ENCODE measurements around the gene STAT3. TPM values are rescaled to one million over a fixed set of nuclear protein-coding genes. Genes with fewer than 3 reads are reported as not detected.

STAT3 gene
- total and polyA plus RNA-seq, 2 of the 13 experiments (the other 11 are each of a cell fraction or from before 2014, with no cell fraction given) = 61.8 to 62.4 TPM

DNA sequence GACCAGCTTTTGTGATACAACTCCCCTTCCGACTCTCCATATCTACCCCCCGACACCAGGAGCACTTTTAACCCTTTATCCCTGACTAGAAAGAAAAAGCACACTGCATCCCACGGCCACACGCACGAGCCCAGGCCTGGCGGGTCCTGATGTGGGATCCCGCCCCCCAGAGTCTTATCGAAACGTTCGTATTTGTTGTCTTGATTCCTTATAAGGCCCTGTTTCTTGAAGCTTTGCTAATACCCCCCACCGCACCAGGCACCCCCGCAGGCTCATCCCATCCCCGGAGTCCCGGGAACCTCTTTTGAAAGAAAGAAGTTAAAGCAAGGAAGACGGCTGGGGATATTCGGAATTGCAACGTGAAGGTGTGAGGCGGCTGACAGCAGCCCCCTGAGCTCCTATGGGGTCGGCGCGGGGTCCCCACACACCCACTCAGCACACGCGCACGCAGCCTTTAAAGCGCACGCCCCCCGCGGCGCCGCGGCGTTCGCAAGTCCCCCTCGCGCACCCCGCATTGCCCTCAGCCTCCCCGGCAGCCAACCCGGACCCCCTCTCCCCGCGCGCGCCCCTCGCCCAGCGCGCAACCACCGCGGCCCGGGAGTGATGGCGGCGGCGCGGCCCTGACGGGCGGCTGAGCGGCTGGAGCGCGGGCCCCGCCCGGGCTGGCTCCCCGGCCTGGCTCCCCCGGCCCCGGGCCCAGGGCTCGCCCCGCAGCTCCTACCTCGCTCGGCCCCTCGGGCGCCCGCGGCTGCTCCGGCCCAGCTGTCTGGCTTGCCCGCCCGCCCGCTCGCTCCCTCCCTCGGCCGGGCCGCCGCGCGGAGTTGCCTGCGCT is 112.5 kb downstream of the STAT3 start (continued):
- TF ChIP-seq PRDM4 (CRISPR knock-in tag; IDR thresholded peaks at IDR 0.05; ENCODE audit: borderline replicate concordance) (0 out of 2 replicates have a peak, but pooled peaks have one; percentile 25), SMARCC2 (IDR thresholded peaks at IDR 0.05) (no peak), ZNF703 (CRISPR knock-in tag; IDR thresholded peaks at IDR 0.05; ENCODE audit: borderline replicate concordance) (0 out of 2 replicates have a peak, but pooled peaks have one; percentile 46), ZNF160 (CRISPR knock-in tag; IDR thresholded peaks at IDR 0.05) (no peak), TGIF2 (CRISPR knock-in tag; IDR thresholded peaks at IDR 0.05) (peak; percentile 10; the same call in 1 of the 2 replicates), E2F5 (CRISPR knock-in tag; conservative IDR thresholded peaks at IDR 0.05) (no peak), JDP2 (CRISPR knock-in tag; IDR thresholded peaks at IDR 0.05; ENCODE audit: borderline replicate concordance) (no peak), PLSCR1 (CRISPR knock-in tag; IDR thresholded peaks at IDR 0.05; ENCODE audit: borderline replicate concordance) (no peak), RORA (CRISPR knock-in tag; IDR thresholded peaks at IDR 0.05) (no peak), ZFP41 (CRISPR knock-in tag; IDR thresholded peaks at IDR 0.05; ENCODE audit: borderline replicate concordance) (no peak), SNAI1 (CRISPR knock-in tag; IDR thresholded peaks at IDR 0.05; ENCODE audit: borderline replicate concordance) (peak; percentile 17; the same call in 1 of the 2 replicates), KLF15 (CRISPR knock-in tag; IDR thresholded peaks at IDR 0.05; ENCODE audit: borderline replicate concordance) (no peak), ZNF343 (CRISPR knock-in tag; IDR thresholded peaks at IDR 0.05) (no peak), ATF1 (CRISPR knock-in tag; IDR thresholded peaks at IDR 0.05) (no peak), MTF1 (CRISPR knock-in tag; IDR thresholded peaks at IDR 0.05) (no peak), ZNF224 (CRISPR knock-in tag; IDR thresholded peaks at IDR 0.05) (no peak)
- TF ChIP-seq, protein P1, sequence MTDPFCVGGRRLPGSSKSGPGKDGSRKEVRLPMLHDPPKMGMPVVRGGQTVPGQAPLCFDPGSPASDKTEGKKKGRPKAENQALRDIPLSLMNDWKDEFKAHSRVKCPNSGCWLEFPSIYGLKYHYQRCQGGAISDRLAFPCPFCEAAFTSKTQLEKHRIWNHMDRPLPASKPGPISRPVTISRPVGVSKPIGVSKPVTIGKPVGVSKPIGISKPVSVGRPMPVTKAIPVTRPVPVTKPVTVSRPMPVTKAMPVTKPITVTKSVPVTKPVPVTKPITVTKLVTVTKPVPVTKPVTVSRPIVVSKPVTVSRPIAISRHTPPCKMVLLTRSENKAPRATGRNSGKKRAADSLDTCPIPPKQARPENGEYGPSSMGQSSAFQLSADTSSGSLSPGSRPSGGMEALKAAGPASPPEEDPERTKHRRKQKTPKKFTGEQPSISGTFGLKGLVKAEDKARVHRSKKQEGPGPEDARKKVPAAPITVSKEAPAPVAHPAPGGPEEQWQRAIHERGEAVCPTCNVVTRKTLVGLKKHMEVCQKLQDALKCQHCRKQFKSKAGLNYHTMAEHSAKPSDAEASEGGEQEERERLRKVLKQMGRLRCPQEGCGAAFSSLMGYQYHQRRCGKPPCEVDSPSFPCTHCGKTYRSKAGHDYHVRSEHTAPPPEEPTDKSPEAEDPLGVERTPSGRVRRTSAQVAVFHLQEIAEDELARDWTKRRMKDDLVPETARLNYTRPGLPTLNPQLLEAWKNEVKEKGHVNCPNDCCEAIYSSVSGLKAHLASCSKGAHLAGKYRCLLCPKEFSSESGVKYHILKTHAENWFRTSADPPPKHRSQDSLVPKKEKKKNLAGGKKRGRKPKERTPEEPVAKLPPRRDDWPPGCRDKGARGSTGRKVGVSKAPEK (CRISPR knock-in tag; IDR thresholded peaks at IDR 0.05; ENCODE audit: borderline replicate concordance) = 0 out of 2 replicates have a peak, but pooled peaks have one; percentile 40
- TF ChIP-seq, protein P2, sequence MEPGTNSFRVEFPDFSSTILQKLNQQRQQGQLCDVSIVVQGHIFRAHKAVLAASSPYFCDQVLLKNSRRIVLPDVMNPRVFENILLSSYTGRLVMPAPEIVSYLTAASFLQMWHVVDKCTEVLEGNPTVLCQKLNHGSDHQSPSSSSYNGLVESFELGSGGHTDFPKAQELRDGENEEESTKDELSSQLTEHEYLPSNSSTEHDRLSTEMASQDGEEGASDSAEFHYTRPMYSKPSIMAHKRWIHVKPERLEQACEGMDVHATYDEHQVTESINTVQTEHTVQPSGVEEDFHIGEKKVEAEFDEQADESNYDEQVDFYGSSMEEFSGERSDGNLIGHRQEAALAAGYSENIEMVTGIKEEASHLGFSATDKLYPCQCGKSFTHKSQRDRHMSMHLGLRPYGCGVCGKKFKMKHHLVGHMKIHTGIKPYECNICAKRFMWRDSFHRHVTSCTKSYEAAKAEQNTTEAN (CRISPR knock-in tag; conservative IDR thresholded peaks at IDR 0.05) = no peak
- TF ChIP-seq, protein P3, sequence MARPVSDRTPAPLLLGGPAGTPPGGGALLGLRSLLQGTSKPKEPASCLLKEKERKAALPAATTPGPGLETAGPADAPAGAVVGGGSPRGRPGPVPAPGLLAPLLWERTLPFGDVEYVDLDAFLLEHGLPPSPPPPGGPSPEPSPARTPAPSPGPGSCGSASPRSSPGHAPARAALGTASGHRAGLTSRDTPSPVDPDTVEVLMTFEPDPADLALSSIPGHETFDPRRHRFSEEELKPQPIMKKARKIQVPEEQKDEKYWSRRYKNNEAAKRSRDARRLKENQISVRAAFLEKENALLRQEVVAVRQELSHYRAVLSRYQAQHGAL (CRISPR knock-in tag; IDR thresholded peaks at IDR 0.05; ENCODE audit: not compliant biosample characterization) = no peak
